HCT116 (cell line): ENCODE data around the gene RPL36A. TPM values are rescaled to one million over a fixed set of nuclear protein-coding genes. Genes with fewer than 3 reads are reported as not detected.

Experiments
- ATAC-seq: fragments of 200-7000 bp; cut with Tn5 transposase; 2 replicates; pipeline ENCODE4 v1.9.1; 2020; ENCODE audit warnings: mild to moderate bottlenecking, moderate library complexity
- BruUV-seq: library from RNA; stranded (reverse); fragments of 400-500 nt; replicated peaks from 2 replicates; lab custom pipeline; 2021; lab: Mats Ljungman, UMichigan
- CTCF ChIA-PET: fragments of 300-600 bp; sonication (Branson Sonifier 250); formaldehyde crosslinking; loops from one replicate; lab custom pipeline; 2021; ENCODE audit warnings: antibody characterized with exemption; lab: Charles Lee
- POLR2A ChIA-PET: fragments of 300-600, 350-600 bp; sonication (Branson Sonifier 250); formaldehyde crosslinking; loops from one replicate; lab custom pipeline; 2021; ENCODE audit warnings: antibody characterized with exemption; lab: Charles Lee
- RAD21 ChIA-PET, 2 experiments: fragments of 300-600 bp; sonication (Branson Sonifier 250); formaldehyde crosslinking; loops; one replicate each; lab custom pipeline; 2023; ENCODE audit warnings: low total read pairs in 2 of 2; ENCODE audit not compliant: uncharacterized antibody in 2 of 2, unreplicated experiment in 2 of 2, low non-redundant PET in 1 of 2; lab: Charles Lee
- DNase-seq: peaks from one replicate; pipeline ENCODE4 v3.0.0-alpha.2; 2010; ENCODE audit warnings: low read depth, low spot score
- H2AFZ ChIP-seq: fragments of 200-600 bp; shearing (Covaris generic), sonication (generic); 2 replicates; pipeline ENCODE4 v1.6.1; 2017; ENCODE audit warnings: low read depth, mixed run types, mixed read lengths, antibody characterized with exemption, low read length; ENCODE audit not compliant: poor library complexity, severe bottlenecking
- H3K27ac ChIP-seq: 2 replicates; pipeline ENCODE4 v1.5.1; 2012; ENCODE audit warnings: low read depth, low read length
- H3K27me3 ChIP-seq: fragments of 200-600 bp; sonication (generic); 2 replicates; pipeline ENCODE4 v1.6.1; 2016; ENCODE audit warnings: mixed run types, low read length, mixed read lengths; ENCODE audit not compliant: insufficient read depth
- H3K36me3 ChIP-seq, 2 experiments: fragments of 200-500 bp in 1 of 2; fragments of 200-600 bp in 1 of 2; sonication (Bioruptor generic) in 1 of 2; sonication (generic) in 1 of 2; 2 replicates each; pipeline versions ENCODE4 v1.5.1 to v1.6.1; 2014 to 2016; ENCODE audit warnings: low read length in 2 of 2, inconsistent platforms in 1 of 2, mixed read lengths in 1 of 2, mixed run types in 1 of 2; ENCODE audit not compliant: insufficient read depth in 2 of 2, control insufficient read depth in 1 of 2
- H3K4me1 ChIP-seq, 2 experiments: fragments of 200-600 bp in 1 of 2; sonication (generic) in 1 of 2; 2 replicates each; pipeline versions ENCODE4 v1.5.1 to v1.6.1; 2012 to 2017; ENCODE audit warnings: low read length in 2 of 2, inconsistent platforms in 1 of 2, mild to moderate bottlenecking in 1 of 2, mixed read lengths in 1 of 2, mixed run types in 1 of 2, moderate library complexity in 1 of 2; ENCODE audit not compliant: insufficient read depth in 2 of 2, control insufficient read depth in 1 of 2
- H3K4me2 ChIP-seq: fragments of 200-600 bp; sonication (generic); 2 replicates; pipeline ENCODE4 v1.6.1; 2017; ENCODE audit warnings: mixed run types, low read length, mixed read lengths
- H3K4me3 ChIP-seq, 2 experiments: fragments of 200-600 bp in 1 of 2; sonication (generic) in 1 of 2; replicated peaks in 1 of 2; 2 replicates each; pipeline ENCODE4 v1.5.1; 2011 to 2016; ENCODE audit warnings: low read length in 2 of 2, control low read depth in 1 of 2, low read depth in 1 of 2, mild to moderate bottlenecking in 1 of 2, mixed read lengths in 1 of 2, mixed run types in 1 of 2
- H3K79me2 ChIP-seq: fragments of 200-600 bp; sonication (generic); 2 replicates; pipeline ENCODE4 v1.6.1; 2017; ENCODE audit warnings: mild to moderate bottlenecking, mixed run types, low read length, moderate library complexity, mixed read lengths; ENCODE audit not compliant: insufficient read depth
- H3K9ac ChIP-seq: fragments of 200-600 bp; sonication (generic); 2 replicates; pipeline ENCODE4 v1.6.1; 2016; ENCODE audit warnings: low read length, mixed read lengths
- H3K9me2 ChIP-seq: fragments of 200-600 bp; sonication (generic), shearing (Covaris generic); 2 replicates; pipeline ENCODE4 v1.6.1; 2017; ENCODE audit warnings: mixed run types, mild to moderate bottlenecking, moderate library complexity; ENCODE audit not compliant: insufficient read depth
- H3K9me3 ChIP-seq, 2 experiments: fragments of 200-500 bp in 1 of 2; fragments of 200-600 bp in 1 of 2; sonication (Bioruptor generic) in 1 of 2; sonication (generic) in 1 of 2; 2 replicates each; pipeline ENCODE4 v1.6.1; 2014 to 2017; ENCODE audit warnings: low read length in 2 of 2, mixed read lengths in 2 of 2, inconsistent platforms in 1 of 2, low read depth in 1 of 2, mild to moderate bottlenecking in 1 of 2, mixed run types in 1 of 2, moderate library complexity in 1 of 2; ENCODE audit not compliant: control insufficient read depth in 1 of 2, insufficient read depth in 1 of 2
- H4K20me1 ChIP-seq: fragments of 200-600 bp; sonication (generic), shearing (Covaris generic); 2 replicates; pipeline ENCODE4 v1.6.1; 2017; ENCODE audit warnings: mixed run types, mild to moderate bottlenecking, moderate library complexity; ENCODE audit not compliant: insufficient read depth
- CBX3 ChIP-seq: IDR thresholded peaks from 2 replicates; pipeline ENCODE4 v1.6.1; 2012; ENCODE audit warnings: low read depth
- CEBPB ChIP-seq: IDR thresholded peaks from 2 replicates; pipeline ENCODE4 v1.6.1; 2012; ENCODE audit warnings: low read depth
- EGR1 ChIP-seq: IDR thresholded peaks from 2 replicates; pipeline ENCODE4 v1.6.1; 2012; ENCODE audit warnings: low read depth
- EZH2 ChIP-seq: fragments of 200-600 bp; sonication (generic); IDR thresholded peaks from 2 replicates; pipeline ENCODE4 v1.6.1; 2017; ENCODE audit warnings: antibody characterized with exemption, mixed run types
- EZH2phosphoT487 ChIP-seq: fragments of 200-600 bp; IDR thresholded peaks from 2 replicates; pipeline ENCODE4 v1.6.1; 2018; ENCODE audit warnings: antibody characterized with exemption, borderline replicate concordance
- FOSL1 ChIP-seq: IDR thresholded peaks from 2 replicates; pipeline ENCODE4 v1.6.1; 2012; ENCODE audit warnings: low read depth
- JUND ChIP-seq: IDR thresholded peaks from 2 replicates; pipeline ENCODE4 v1.6.1; 2012
- POLR2A ChIP-seq: IDR thresholded peaks from 2 replicates; pipeline ENCODE4 v1.7.0; 2011; ENCODE audit warnings: borderline replicate concordance; ENCODE audit not compliant: insufficient read depth, insufficient read length; ENCODE audit errors: extremely low read depth
- POLR2AphosphoS5 ChIP-seq: IDR thresholded peaks from 2 replicates; pipeline ENCODE4 v1.6.1; 2011; ENCODE audit warnings: mild to moderate bottlenecking, low read depth, low read length, moderate library complexity
- SIN3A ChIP-seq: IDR thresholded peaks from 2 replicates; pipeline ENCODE4 v1.6.1; 2012; ENCODE audit warnings: low read depth
- SP1 ChIP-seq: IDR thresholded peaks from 2 replicates; pipeline ENCODE4 v1.6.1; 2012; ENCODE audit warnings: low read depth
- SRF ChIP-seq: IDR thresholded peaks from 2 replicates; pipeline ENCODE4 v1.6.1; 2012; ENCODE audit warnings: low read depth
- TCF7L2 ChIP-seq: IDR thresholded peaks from 2 replicates; pipeline ENCODE4 v1.7.0; 2011; ENCODE audit warnings: borderline replicate concordance, inconsistent platforms; ENCODE audit not compliant: insufficient read depth, insufficient read length; ENCODE audit errors: extremely low read depth
- YY1 ChIP-seq: IDR thresholded peaks from 2 replicates; pipeline ENCODE4 v1.6.1; 2011; ENCODE audit warnings: low read length, low read depth, moderate library complexity, mild to moderate bottlenecking; ENCODE audit not compliant: insufficient replicate concordance; ENCODE audit errors: extremely low read depth
- ZFX ChIP-seq: fragments of 450-650 bp; IDR thresholded peaks from 2 replicates; pipeline ENCODE4 v1.6.1; 2017
- intact Hi-C: fragments of 100-400 bp; cut with micrococcal nuclease; formaldehyde crosslinking; loops from 2 replicates; pipeline ENCODE4 v1.10.0; 2022
- total RNA-seq: library from RNA; stranded (reverse); gene quantifications from one replicate; pipeline ENCODE4 v1.2.1, GENCODE V29; 2021; ENCODE audit not compliant: unreplicated experiment
- TF ChIP-seq, protein P1 (sequence below): IDR thresholded peaks from 2 replicates; pipeline ENCODE4 v1.6.1; 2011; ENCODE audit warnings: mild to moderate bottlenecking, low read length, moderate library complexity; ENCODE audit not compliant: insufficient replicate concordance; ENCODE audit errors: extremely low read depth
- TF ChIP-seq, protein P2 (sequence below), 3 experiments: fragments of 200-600 bp in 1 of 3; sonication (generic) in 1 of 3; IDR thresholded peaks in 2 of 3; conservative IDR thresholded peaks in 1 of 3; 2 replicates each; pipeline ENCODE4 v1.5.1; 2012 to 2017; ENCODE audit warnings: low read depth in 2 of 3, low read length in 2 of 3, antibody characterized with exemption in 1 of 3, borderline replicate concordance in 1 of 3, control low read depth in 1 of 3, mild to moderate bottlenecking in 1 of 3, mixed read lengths in 1 of 3, mixed run types in 1 of 3, moderate library complexity in 1 of 3; ENCODE audit not compliant: insufficient read depth in 1 of 3

Gene RPL36A
- total RNA-seq, 1 experiment from 2014 or later: 360 TPM

DNA sequence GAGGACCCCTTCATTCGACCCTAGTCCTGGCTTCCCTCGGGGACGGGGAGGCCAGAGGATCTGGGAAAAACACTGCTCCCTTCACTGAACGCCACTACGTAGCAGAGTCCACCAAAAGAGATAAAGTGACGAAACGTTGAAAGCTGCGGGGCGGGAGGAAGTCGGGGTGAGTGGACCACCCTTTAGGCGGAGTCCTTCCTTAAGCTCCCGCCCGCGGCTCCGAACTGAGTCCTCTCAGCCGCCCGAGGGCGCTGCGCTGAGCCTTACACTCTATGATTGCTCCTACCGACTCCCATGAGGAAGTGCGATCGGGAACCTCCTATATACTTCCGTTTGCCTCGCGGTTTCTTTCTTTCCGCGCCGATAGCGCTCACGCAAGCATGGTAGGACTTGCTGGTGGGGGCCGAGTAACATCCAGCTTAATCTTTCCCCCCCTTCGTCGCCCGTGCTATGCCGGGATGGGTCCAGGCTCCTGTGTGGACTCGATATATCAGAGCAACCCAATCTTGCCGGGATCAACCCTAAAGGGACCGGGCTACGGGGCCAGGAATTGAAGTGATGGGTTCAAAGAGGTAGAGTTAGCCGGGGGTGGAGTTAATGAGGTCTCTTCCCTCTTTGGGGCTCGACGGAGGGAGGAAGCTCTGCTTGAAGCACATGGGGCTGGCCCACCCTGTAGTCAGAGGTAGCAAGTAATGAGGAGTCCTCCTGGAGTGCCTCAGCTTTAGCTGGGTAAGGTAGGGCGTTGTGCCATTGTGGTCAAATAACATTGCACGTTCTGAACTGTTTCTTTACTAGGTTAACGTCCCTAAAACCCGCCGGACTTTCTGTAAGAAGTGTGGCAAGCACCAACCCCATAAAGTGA is at the start of gene RPL36A (continued):
- TF ChIP-seq, protein P1, sequence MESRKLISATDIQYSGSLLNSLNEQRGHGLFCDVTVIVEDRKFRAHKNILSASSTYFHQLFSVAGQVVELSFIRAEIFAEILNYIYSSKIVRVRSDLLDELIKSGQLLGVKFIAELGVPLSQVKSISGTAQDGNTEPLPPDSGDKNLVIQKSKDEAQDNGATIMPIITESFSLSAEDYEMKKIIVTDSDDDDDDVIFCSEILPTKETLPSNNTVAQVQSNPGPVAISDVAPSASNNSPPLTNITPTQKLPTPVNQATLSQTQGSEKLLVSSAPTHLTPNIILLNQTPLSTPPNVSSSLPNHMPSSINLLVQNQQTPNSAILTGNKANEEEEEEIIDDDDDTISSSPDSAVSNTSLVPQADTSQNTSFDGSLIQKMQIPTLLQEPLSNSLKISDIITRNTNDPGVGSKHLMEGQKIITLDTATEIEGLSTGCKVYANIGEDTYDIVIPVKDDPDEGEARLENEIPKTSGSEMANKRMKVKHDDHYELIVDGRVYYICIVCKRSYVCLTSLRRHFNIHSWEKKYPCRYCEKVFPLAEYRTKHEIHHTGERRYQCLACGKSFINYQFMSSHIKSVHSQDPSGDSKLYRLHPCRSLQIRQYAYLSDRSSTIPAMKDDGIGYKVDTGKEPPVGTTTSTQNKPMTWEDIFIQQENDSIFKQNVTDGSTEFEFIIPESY: no peak
- TF ChIP-seq JUND (no peak), POLR2A (peak; percentile 84), YY1 (peak; percentile 49), FOSL1 (no peak), CBX3 (peak; percentile 28; the same call in 1 of the 2 replicates), POLR2AphosphoS5 (peak; percentile 96), SP1 (no peak; the same call in 1 of the 2 replicates)

DNA sequence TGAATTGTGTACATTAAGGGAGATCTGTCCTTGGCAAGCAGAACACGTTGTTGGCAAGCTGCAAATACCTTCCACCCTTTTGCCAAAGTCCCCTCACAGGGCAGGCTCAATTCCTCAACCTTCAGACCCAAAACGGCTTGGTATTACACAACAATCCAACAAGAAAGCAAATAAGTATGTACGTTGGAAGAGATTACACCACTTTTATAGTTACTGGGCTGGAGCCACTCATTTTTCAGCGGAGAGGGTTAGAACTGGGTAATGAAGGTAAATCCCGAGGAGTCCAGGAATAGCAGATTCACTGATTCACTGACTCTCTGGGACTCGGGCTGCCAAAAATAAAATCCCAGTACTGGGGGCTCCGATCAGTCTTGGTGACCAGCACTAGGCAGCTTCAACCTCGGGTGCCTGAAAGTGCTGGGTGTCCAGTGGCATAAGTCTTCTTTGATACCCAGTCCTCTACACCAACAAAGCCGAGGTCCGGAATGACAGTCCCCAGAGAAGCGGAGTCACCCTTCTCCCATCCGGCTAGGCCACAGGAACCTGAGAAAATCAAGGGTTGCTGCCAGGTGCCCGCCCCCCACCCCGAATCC is 42.9 kb upstream of the RPL36A start:
- peaks cover 43% of the 10 kb centered on the region for H3K79me2 ChIP-seq
- ChIA-PET RAD21 (no interaction called here), POLR2A (interaction anchor here (2.9 kb wide), 1 partner anchor 42 kb away, joined by 17 read pairs; the partner anchor contains the start of gene RPL36A), CTCF (no interaction called here)
- H3K9ac ChIP-seq: peak overlapping the region; percentile 80
- no peak overlapping the region for H2AFZ ChIP-seq
- TSS peak; percentile 69 for BruUV-seq
- ATAC-seq: no peak
- intact Hi-C loops: no loop called here
- H3K9me2 ChIP-seq: no peaks in the 10 kb centered on the region
- H4K20me1 ChIP-seq: no peaks in the 10 kb centered on the region
- H3K4me2 ChIP-seq: peak overlapping the region; percentile 86
- peaks cover 0 to 17% of the 10 kb centered on the region in 2 experiments; a peak in 2 of 4 replicates for H3K36me3 ChIP-seq
- peak overlapping the region; percentile 73 to 81 for H3K4me3 ChIP-seq
- H3K4me1 ChIP-seq: peaks cover 2 to 18% of the 10 kb centered on the region in 2 experiments; a peak in 2 of 4 replicates
- no peaks in the 10 kb centered on the region for H3K27me3 ChIP-seq
- DNase-seq: no peak
- H3K9me3 ChIP-seq: no peaks in the 10 kb centered on the region
- peak overlapping the region; percentile 63 for H3K27ac ChIP-seq
- no peak for TF ChIP-seq JUND
- no peak for TF ChIP-seq EZH2phosphoT487
- TF ChIP-seq CEBPB: no peak
- TF ChIP-seq TCF7L2: no peak
- TF ChIP-seq CBX3: no peak
- TF ChIP-seq FOSL1: no peak
- TF ChIP-seq EGR1: no peak
- no peak for TF ChIP-seq SIN3A
- TF ChIP-seq EZH2: no peak
- TF ChIP-seq, protein P2, sequence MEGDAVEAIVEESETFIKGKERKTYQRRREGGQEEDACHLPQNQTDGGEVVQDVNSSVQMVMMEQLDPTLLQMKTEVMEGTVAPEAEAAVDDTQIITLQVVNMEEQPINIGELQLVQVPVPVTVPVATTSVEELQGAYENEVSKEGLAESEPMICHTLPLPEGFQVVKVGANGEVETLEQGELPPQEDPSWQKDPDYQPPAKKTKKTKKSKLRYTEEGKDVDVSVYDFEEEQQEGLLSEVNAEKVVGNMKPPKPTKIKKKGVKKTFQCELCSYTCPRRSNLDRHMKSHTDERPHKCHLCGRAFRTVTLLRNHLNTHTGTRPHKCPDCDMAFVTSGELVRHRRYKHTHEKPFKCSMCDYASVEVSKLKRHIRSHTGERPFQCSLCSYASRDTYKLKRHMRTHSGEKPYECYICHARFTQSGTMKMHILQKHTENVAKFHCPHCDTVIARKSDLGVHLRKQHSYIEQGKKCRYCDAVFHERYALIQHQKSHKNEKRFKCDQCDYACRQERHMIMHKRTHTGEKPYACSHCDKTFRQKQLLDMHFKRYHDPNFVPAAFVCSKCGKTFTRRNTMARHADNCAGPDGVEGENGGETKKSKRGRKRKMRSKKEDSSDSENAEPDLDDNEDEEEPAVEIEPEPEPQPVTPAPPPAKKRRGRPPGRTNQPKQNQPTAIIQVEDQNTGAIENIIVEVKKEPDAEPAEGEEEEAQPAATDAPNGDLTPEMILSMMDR (IDR thresholded peaks at IDR 0.05 in 2 of 3, conservative IDR thresholded peaks at IDR 0.05 in 1 of 3; ENCODE audit: borderline replicate concordance in 1 of 3, insufficient read depth in 1 of 3, low read depth in 2 of 3, low read length in 2 of 3): no peak
- TF ChIP-seq ZFX: no peak
- no peak for TF ChIP-seq SP1
- TF ChIP-seq, protein P1: no peak
- no peak for TF ChIP-seq SRF
- TF ChIP-seq POLR2A: no peak
